Smooth muscle cell (in vitro differentiated cells): Measurements from ENCODE around the gene AIPL1. TPM values are rescaled to one million over a fixed set of nuclear protein-coding genes. Genes with fewer than 3 reads are reported as not detected.

Source experiments
- DNase-seq: peaks from one replicate; lab custom pipeline; 2025; ENCODE audit not compliant: unreplicated experiment; lab: John Stamatoyannopoulos, UW
- H2AFZ ChIP-seq: fragments of 200-600 bp; sonication (generic); 2 replicates; pipeline ENCODE4 v1.6.0; 2016; ENCODE audit warnings: antibody characterized with exemption, low read depth, mild to moderate bottlenecking
- H3F3A ChIP-seq: fragments of 200-600 bp; sonication (generic); 2 replicates; pipeline ENCODE4 v1.6.0; 2017; ENCODE audit warnings: antibody characterized with exemption, low read depth
- H3K27ac ChIP-seq: fragments of 200-600 bp; sonication (generic); 2 replicates; pipeline ENCODE4 v1.5.1; 2016; ENCODE audit warnings: low read depth, mild to moderate bottlenecking
- H3K27me3 ChIP-seq: fragments of 200-600 bp; sonication (generic); 2 replicates; pipeline ENCODE4 v1.6.1; 2016; ENCODE audit warnings: low read depth, mild to moderate bottlenecking
- H3K36me3 ChIP-seq: fragments of 200-600 bp; sonication (generic); 2 replicates; pipeline ENCODE4 v1.5.1; 2016; ENCODE audit warnings: low read depth
- H3K4me1 ChIP-seq: fragments of 200-600 bp; sonication (generic); 2 replicates; pipeline ENCODE4 v1.5.1; 2016; ENCODE audit warnings: low read depth
- H3K4me2 ChIP-seq: fragments of 200-600 bp; sonication (generic); 2 replicates; pipeline ENCODE4 v1.6.0; 2016; ENCODE audit warnings: mild to moderate bottlenecking
- H3K4me3 ChIP-seq: fragments of 200-600 bp; sonication (generic); 2 replicates; pipeline ENCODE4 v1.5.1; 2016; ENCODE audit warnings: mild to moderate bottlenecking
- H3K79me2 ChIP-seq: fragments of 200-600 bp; sonication (generic); 2 replicates; pipeline ENCODE4 v1.6.0; 2016; ENCODE audit warnings: low read depth, mild to moderate bottlenecking
- H3K9ac ChIP-seq: fragments of 200-600 bp; sonication (generic); 2 replicates; pipeline ENCODE4 v1.6.0; 2016; ENCODE audit warnings: low read depth
- H3K9me3 ChIP-seq: fragments of 200-600 bp; sonication (generic); replicated peaks from 2 replicates; pipeline ENCODE4 v1.5.1; 2016; ENCODE audit warnings: low read depth
- H4K20me1 ChIP-seq: fragments of 200-600 bp; sonication (generic); 2 replicates; pipeline ENCODE4 v1.6.0; 2016; ENCODE audit warnings: low read depth
- CTCF ChIP-seq: fragments of 200-600 bp; sonication (generic); IDR thresholded peaks from 2 replicates; pipeline ENCODE4 v1.5.1; 2017; ENCODE audit warnings: borderline replicate concordance, mild to moderate bottlenecking, antibody characterized with exemption; ENCODE audit not compliant: insufficient read depth, poor library complexity, severe bottlenecking
- WGBS: methylation state at CpG from one replicate; pipeline ENCODE4 v1.1.7; 2016; ENCODE audit warnings: low lambda C conversion rate; 5-methylcytosine and 5-hydroxymethylcytosine counted together
- polyA plus RNA-seq: library from polyadenylated mRNA; unstranded; fragments of >200 nt; fragmentation: Nextera tagmentation; extraction: Ambion mirVana; gene quantifications from 2 replicates; pipeline ENCODE4 v1.2.1, GENCODE V29; 2016
- total RNA-seq: library from RNA; depleted of rRNA; stranded (reverse); fragments of >200 nt; gene quantifications from 2 replicates; pipeline ENCODE4 v1.2.3, GENCODE V29; 2014

AIPL1 gene
- total and polyA plus RNA-seq, 2 experiments from 2014 or later = not detected

GRCh38 chr17:6429266-6429665, 5.7 kb downstream of the AIPL1 start:
- H3K4me2 ChIP-seq = no peak overlapping the region
- H3F3A ChIP-seq = no peaks in the 10 kb centered on the region
- no peaks in the 10 kb centered on the region for H3K27me3 ChIP-seq
- no peaks in the 10 kb centered on the region for H3K79me2 ChIP-seq
- 86% methylated on average over 7 of the region's 7 CpGs for WGBS
- H3K36me3 ChIP-seq = no peaks in the 10 kb centered on the region
- no peaks in the 10 kb centered on the region for H4K20me1 ChIP-seq
- no peak overlapping the region for H3K4me3 ChIP-seq
- no peak overlapping the region for H3K9ac ChIP-seq
- H2AFZ ChIP-seq = no peak overlapping the region
- no peaks in the 10 kb centered on the region for H3K9me3 ChIP-seq
- H3K4me1 ChIP-seq = peaks cover 5% of the 10 kb centered on the region
- no peak for TF ChIP-seq CTCF
- no peak for DNase-seq
- H3K27ac ChIP-seq = no peak overlapping the region

GRCh38 chr17:6428207-6428965, 6.5 kb downstream of the AIPL1 start:
- 93% methylated on average over 17 of the region's 17 CpGs for WGBS
- DNase-seq = no peak
- TF ChIP-seq CTCF = no peak

GRCh38 chr17:6427279-6427781, 7.6 kb downstream of the AIPL1 start:
- Histone ChIP-seq H3K4me2 (no peak overlapping the region), H3K9ac (no peak overlapping the region)

More at GRCh38 chr17:6428207-6428965, 6.5 kb downstream of the AIPL1 start:
- H3K36me3 ChIP-seq = no peaks in the 10 kb centered on the region
- H3K27ac ChIP-seq = no peak overlapping the region
- H3K4me1 ChIP-seq = peaks cover 5% of the 10 kb centered on the region
- no peaks in the 10 kb centered on the region for H4K20me1 ChIP-seq
- H3K27me3 ChIP-seq = no peaks in the 10 kb centered on the region
- H3K4me3 ChIP-seq = no peak overlapping the region
- no peak overlapping the region for H2AFZ ChIP-seq
- H3K9me3 ChIP-seq = no peaks in the 10 kb centered on the region
- no peak overlapping the region for H3K9ac ChIP-seq
- no peaks in the 10 kb centered on the region for H3F3A ChIP-seq
- no peak overlapping the region for H3K4me2 ChIP-seq
- no peaks in the 10 kb centered on the region for H3K79me2 ChIP-seq

More at GRCh38 chr17:6427279-6427781, 7.6 kb downstream of the AIPL1 start:
- Histone ChIP-seq H3K27ac (no peak overlapping the region), H4K20me1 (no peaks in the 10 kb centered on the region), H3K36me3 (no peaks in the 10 kb centered on the region), H3K9me3 (no peaks in the 10 kb centered on the region), H3K4me3 (no peak overlapping the region), H3K27me3 (no peaks in the 10 kb centered on the region), H3K4me1 (peaks cover 5% of the 10 kb centered on the region), H3F3A (no peaks in the 10 kb centered on the region), H2AFZ (no peak overlapping the region), H3K79me2 (no peaks in the 10 kb centered on the region)
- 86% methylated on average over 7 of the region's 7 CpGs for WGBS
- DNase-seq = no peak
- no peak for TF ChIP-seq CTCF
